Cerebellar cortex (tissue), 1 donor: Measurements from ENCODE around the gene LAPTM4A.

ENCODE experiments used
- DNase-seq: peaks from one replicate; pipeline ENCODE4 v3.0.0-alpha.2; 2015; ENCODE audit warnings: low spot score

LAPTM4A gene

DNA sequence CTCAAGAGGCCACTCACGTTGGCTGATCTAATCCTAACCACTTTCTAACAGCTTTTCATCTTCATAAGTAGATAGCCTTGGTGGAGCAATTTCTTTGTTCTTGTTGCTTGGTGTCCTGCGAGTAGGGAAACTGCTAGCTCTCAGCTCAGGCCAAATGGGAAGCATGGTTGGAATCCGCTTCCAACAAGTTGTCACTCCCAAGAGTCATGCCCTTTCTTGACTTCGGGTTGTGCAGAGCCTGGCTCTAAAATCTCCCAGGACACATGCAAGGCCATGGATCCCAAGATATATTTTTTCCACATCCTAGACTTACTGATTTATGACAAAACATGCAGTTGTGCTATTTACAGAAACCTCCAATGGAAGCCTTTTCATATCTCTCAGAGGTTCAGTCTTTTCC lies 31.7 kb downstream of the LAPTM4A start:
- DNase-seq, result no peak

DNA sequence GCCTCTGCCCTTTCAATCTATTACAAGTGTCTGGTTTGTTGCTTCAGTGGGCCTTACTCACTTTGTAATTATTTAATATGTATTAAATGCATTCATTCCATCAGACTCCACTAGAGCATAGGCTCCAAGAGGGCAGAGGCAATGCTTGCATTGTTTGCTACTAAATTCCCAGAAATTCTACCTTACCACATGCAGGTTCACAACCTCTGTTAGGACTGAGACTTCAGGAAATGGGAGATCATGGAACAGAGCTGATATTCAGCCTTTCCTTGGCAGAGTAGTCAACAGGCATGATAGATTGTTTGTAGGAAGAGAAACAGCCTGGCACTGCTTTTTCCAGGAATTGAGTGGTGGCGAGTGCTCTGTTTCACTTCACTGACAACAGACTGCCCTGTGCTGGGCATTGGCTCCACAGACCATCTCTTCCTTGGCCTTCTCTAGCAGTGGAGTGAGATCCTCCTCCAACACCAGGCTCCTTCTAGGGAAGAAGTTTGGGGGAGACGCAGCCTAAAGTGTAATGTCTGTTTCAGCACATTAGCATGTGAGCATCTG lies 32.8 kb downstream of the LAPTM4A start:
- DNase-seq, result no peak

DNA sequence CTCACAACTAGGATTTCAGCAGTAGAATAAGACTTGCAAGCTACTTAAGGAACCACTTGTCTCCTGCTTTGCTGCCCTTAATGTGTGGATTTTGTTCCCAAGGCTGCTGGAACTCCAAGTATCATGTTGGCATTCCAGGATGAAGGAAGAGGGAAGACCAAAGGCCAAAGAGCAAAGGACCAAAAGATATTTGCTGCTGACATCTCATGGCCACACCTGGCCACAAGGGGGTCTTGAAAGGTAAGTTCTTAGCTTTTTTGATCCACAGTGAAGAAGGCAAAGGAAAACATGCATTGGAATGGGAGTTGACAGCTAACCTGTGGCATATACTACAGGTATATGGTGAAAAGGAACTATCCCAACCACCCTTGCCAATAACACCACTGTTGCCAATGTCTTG lies 35.1 kb downstream of the LAPTM4A start:
- DNase-seq, result no peak

DNA sequence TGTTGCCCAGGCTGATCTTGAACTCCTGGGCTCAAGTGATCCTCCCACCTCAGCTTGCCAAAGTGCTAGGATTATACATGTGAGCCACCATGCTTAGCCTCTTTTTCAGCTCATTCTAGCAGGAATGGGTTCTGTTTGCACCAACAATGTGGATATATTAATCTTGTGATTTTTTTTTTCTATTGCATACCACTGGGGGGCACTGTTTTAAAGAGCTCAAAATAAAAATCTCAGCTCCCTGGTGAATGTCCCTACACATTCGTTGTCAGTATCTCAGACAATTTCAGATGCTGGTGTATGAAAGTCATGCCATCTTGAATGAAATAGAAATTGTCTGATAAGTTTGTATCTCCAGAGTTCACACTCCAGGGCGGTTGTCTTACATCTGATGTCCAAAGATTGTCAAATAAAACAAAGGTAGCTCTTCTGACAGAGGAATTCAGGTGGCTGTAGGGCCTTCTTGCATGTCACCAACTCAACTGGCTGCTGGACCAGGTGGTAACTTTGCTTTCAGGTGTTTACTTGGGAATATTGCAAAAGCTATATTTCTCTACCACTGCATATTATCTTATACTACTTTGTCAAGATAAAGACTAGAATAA lies 35.8 kb downstream of the LAPTM4A start:
- DNase-seq, result peak; percentile 70

DNA sequence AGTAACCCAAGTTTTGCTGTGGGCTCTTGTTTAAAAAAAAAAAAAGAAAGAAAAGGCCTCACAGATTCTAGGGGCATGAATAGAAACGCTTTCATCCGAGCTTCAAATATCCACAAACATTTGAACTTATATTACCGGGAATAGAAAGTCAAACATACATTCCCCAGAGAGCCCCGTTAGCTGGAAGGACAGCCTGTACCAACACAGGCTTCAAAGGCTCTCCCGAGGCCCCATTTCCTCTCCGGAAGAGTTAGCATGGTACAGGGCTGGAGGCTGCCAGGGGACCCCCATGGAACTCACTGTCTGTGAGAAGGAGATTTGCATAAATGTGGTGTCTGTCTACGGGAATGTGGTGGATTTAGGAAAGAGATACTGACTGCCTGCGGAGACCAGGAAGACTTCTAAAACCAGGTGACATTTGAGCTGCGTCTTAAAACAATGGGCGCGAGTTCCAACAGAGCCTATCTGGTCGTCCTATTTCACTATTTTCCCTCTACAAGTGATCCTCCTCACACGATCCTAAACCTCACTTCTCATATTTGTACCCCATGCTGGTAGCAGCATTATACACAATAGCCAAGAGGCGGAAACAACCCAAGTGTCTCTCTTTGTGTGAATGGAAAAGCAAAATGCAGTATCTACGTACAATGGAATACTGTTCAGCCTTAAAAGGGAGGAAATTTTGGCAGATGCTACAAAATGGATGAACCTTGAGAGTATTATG lies 38.1 kb downstream of the LAPTM4A start:
- DNase-seq, result no peak

DNA sequence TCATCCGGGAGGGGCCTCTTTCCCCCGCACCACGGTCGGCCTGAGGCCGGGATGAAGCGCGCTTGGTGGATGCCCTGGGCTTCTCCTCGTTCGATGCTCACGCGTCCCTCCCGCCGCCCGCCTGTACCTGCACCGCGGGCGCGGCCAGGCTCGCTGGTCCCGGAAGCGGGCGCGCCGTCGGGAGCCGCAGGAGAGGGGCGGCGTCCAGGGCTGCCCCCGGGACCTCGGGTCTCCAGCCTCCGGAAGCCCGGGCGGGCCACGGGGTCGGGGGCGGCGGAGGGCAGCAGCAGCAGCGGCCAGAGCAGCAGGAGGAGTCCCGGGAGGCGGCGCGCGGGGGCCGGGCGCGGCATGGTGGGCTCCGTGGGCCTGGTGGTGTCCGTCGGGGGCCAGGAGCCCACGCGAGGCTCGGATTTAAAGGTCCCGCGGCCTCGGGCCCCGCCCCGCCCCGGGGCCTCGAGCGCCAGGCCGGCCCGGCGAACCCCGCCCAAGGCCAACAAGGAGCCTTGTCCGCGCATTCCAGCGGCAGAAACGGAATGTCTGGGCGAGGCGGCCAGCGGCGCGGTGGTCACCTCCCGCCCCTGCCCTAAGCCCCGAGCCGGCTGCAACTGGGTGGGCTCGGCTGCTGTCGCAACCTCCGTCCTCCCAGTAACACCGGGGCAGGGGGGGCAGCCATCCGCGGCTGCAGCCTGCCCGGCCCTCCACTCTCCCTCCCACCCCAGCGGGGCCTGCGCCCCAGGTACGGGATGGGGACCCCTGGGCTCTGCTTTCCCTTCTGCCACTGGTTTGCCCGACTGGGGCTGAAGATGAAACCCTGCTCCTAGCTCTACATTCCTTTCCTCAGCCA lies 38.9 kb downstream of the LAPTM4A start, which contains the start of gene MATN3:
MATN3 (minus strand) TSS at position 387 of the 844 bp plus-strand sequence; CDS start at position 350, 37 bp downstream.
- DNase-seq, result no peak

DNA sequence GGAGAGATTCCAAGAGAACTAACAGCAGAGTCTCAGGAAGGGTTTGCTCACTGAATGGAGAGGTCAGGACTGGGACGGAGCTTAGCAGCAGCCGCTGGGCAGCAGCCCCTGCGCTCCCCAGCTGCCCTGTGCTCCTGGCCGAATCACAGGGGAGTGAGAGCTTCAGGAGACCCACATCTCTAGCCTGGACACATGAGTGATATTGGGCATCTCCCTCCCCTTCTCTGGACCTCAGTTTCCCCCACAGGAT lies 39.5 kb downstream of the LAPTM4A start:
- DNase-seq, result no peak

GRCh38 chr2:20011276-20012031 lies 40.0 kb downstream of the LAPTM4A start:
- no peak for DNase-seq

GRCh38 chr2:20008703-20009102 lies 42.7 kb downstream of the LAPTM4A start:
- DNase-seq, result no peak

- no peak for DNase-seq
These were observed 45.4 kb downstream of the LAPTM4A start for GRCh38 chr2:20005891-20006470.

GRCh38 chr2:20005067-20005627 lies 46.3 kb downstream of the LAPTM4A start:
- DNase-seq, result no peak

DNA sequence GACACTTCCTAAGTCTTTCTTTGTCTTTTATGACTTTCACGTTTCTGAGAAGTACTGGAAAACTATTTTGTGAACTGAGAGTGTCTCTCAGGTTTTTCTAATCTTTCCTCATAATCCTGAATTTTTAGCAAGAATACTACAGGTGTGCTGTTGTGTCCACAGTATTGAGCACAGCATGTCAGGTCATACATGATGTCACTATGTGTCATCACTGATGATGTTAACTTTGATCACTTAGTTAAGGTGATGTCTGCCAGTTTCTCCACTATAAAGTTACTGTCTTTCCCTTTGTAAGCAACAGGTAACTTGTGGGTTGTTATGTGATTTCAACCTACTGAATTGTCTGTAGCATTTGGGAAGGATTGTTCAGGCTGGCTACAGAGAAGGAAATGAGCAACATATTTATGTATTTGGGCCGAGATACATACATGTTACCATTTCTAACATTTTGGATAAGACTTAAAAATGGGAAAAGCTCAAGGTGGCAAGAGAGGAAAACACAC lies 50.0 kb downstream of the LAPTM4A start:
- DNase-seq, result no peak

DNA sequence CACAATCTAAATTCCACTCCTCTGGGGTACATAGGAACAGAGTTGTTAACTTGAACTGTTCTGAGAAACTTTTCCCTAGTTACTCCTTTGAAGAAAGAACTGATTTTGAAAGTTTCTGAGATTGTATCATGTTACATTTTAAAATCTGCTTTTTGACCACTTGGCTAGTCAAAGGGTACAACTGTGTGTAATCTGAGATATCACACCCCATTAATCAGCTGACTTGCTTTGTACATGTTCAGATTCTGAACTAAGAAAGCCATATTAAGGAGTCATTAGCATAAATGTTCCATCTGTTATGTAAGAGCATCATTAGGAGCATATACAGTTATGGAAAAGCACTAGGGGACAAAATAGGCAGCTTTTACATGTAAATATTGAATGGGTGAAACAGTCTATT lies 57.7 kb downstream of the LAPTM4A start:
- no peak for DNase-seq

- no peak for DNase-seq
These were observed 59.5 kb downstream of the LAPTM4A start for GRCh38 chr2:19991895-19992294.

- no peak for DNase-seq
These were observed 61.1 kb downstream of the LAPTM4A start for GRCh38 chr2:19990416-19990728.

DNA sequence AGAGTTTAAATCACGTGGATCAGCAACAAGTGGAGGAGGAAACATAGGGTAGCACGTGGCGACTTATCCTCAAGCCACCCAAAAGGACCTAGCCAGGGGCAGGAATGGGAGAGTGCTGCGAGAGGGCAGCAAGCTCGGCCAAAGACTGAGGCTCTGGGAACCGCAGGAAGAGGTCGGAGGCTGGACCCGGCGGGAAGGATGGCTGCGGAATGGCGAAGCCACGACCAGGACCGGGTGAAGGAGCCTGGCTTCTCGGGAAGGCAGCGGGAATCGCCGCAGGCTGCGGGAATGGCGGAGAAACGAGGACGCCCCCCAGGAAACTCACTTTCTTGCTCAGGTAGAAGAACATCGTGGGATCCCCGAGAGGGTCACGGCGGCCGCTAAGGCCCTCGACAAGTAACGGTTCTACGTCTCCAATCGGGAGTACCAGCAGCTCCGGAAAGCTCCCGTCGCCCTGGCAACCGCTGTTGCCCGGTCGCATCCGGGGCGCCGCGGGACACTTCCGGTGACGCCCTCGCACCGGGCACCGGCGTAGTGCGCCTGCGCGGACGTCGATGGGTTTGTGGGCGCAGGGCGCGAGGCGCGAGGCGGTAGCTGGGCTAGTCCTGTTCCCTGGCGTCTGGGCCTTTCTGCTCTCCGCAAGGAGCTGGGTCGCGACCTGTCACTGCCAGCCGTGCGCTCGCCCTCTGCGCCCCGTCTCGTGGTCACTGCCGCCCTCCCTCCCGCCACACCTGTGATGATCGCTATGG lies 61.6 kb downstream of the LAPTM4A start, which contains the start of gene WDR35:
WDR35 (minus strand) TSS at position 439 of the 749 bp plus-strand sequence; CDS start at position 349, 90 bp downstream.
- peak; percentile 80 for DNase-seq

GRCh38 chr2:19989342-19989666 lies 62.1 kb downstream of the LAPTM4A start:
- DNase-seq, result no peak

DNA sequence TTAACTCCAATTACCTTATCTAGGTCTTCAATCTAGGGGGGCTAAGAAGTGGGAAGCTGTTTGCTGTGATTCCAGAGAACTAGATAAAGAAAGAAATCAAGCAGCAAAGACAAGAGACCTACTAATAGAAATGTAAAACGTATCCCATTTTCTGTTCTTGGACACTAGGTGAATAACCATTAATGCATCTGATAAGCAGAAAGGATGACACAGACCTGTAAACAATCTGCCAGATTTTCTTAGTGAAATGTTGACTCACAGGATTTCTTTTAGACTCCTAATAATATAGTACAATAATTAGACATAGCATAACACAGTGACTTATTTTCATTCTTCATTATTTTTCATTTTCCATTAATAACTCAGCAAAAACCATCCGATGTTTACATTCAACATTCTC lies 62.8 kb downstream of the LAPTM4A start:
- DNase-seq, result no peak

DNA sequence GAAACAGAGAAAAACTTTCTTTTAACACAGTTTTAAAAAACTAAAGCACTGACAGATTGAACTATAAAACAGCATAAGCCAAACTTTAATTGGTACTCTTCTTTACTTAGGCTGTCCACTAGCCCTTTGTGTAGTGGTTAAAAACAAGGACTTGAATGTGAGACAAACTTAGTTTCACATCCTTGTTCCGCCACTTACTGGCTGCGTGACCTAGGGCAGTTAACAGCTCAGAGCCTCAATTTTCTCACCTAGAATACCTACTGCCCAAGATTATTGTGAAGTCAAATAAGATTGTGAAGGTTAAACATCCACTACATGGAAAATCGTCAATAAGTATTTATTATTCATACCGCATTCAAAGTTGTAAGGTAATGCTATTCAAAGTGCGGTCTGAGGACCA lies 63.5 kb downstream of the LAPTM4A start:
- no peak for DNase-seq
